Inflammatory macrophage treated with lipopolysaccharide for 4 hours (primary cell): ENCODE results near the gene KIR3DL2.
"Not testable (repeated sequence)": the region's sequence is repeated elsewhere in the genome, so short reads cannot be mapped to it uniquely, and the experiment has no call there.

Experiments
- DNase-seq: peaks from one replicate; pipeline ENCODE4 v3.0.0-alpha.2; 2020

KIR3DL2 gene

DNA sequence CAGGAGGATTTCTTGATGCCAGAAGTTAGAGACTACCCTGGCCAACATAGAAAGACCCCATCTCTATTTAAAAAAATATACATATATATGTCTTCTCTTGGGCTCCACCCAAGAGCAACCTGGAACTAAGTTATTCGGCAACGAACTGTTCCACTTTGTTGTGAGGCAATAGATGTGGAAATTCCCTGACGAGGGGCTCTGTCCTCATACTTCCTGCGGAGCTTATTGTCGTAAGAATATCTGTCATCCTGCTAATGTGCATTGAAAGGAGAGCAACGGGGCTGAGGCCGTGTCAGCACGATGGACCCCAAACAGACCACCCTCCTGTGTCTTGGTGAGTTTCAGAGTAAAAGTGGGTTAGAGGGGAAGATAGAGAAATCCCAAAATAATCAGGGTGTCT, 23.7 kb downstream of the KIR3DL2 start, which contains the start of gene FCAR:
FCAR (plus strand) TSS at position 246 of the 400 bp plus-strand sequence; CDS start at position 301, 55 bp downstream.
- peak; percentile 96 for DNase-seq

GRCh38 chr19:54875506-54875905, 25.3 kb downstream of the KIR3DL2 start:
- DNase-seq, result peak; percentile 81

DNA sequence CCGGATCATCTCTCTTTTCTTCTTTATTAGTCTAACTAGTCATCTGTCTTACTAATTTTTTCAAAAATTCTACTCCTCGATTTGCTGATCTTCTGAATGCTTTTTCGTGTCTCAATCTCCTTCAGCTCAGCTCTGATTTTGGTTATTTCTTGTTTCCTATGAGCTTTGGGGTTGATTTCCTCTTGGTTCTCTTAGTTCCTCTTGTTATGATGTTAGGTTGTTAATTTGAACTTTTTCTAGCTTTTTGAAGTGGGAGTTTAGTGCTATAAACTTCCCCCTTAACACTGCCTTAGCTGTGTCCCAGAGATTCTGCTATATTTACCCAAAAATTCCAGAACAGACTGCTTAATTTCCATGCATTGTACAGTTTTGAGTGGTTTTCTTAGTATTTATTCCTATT, 27.2 kb downstream of the KIR3DL2 start:
- DNase-seq, result peak; percentile 77

GRCh38 chr19:54881884-54882283, 31.6 kb downstream of the KIR3DL2 start:
- DNase-seq, result no peak

- peak; percentile 82 for DNase-seq
These were observed 32.5 kb downstream of the KIR3DL2 start for GRCh38 chr19:54882758-54883157.

- DNase-seq, result no peak
These were observed 33.0 kb downstream of the KIR3DL2 start for GRCh38 chr19:54883228-54883627.

GRCh38 chr19:54888239-54888638, 38.0 kb downstream of the KIR3DL2 start:
- peak; percentile 26 for DNase-seq

DNA sequence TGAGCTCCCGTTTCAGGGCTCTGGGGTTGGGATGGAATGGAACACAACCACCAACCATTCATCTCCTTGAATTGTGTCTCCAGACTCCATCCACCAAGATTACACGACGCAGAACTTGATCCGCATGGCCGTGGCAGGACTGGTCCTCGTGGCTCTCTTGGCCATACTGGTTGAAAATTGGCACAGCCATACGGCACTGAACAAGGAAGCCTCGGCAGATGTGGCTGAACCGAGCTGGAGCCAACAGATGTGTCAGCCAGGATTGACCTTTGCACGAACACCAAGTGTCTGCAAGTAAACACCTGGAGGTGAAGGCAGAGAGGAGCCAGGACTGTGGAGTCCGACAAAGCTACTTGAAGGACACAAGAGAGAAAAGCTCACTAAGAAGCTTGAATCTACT, 39.3 kb downstream of the KIR3DL2 start:
- no peak for DNase-seq

- DNase-seq, result no peak
These were observed 43.2 kb downstream of the KIR3DL2 start for GRCh38 chr19:54893406-54893805.

GRCh38 chr19:54894106-54894505, 43.9 kb downstream of the KIR3DL2 start:
- DNase-seq, result not testable (repeated sequence)

DNA sequence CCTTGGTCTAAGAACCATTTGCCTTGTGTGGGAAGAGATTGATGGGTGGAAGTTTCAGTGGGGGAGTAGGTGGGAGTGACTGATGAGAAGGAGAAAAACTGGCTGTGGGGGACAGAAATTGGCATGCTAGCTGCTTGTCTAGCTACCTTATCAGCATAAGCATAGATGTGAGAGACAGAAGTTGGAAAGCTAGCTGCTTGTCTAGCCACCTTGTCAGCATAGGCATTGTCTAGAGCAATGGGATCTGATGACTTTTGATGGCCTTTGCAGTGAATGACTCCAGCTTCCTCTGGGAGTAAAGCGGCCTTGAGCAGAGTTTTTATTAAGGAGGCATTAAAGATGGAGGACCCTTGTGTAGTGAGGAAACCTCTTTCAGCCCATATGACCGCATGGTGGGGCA, 45.8 kb downstream of the KIR3DL2 start:
- no peak for DNase-seq

DNA sequence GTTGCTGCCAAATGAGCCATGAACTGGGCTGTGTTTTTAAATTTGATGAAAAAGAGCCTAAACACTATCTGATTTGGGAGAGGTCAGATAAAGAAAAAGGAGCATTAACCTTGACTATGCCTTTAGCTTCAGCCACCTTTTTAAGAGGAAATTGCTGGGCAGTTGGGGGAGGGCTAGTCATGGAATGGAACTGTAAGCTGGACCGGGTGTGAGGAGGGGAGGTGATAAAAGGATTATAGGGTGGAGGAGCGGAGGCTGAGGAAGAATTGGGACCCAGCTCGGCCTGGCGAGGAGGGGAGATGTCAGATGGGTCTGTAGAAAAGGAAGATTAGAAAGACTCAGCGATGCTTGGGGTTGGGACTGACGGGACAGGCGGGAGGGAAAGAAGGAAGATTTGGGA, 48.4 kb downstream of the KIR3DL2 start:
- not testable (repeated sequence) for DNase-seq

DNA sequence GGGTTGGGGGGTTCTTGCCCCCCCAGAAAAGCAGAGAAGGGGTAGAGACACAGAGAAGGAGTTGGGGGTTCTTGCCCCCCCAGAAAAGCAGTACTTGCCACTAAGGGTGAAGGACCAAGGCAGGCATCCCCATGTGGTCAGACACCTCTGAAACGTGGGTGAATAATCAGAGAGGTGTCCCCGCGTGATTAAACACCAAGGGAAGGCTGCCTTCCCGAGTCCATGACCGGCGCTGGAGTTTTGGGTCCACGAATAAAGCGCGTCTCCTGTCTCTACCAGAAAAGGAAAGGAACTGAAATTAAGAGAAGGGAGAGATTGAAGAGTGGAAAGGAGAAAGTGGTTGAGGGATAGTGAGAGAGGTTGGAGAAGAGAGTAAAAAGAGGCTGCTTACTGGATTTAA, 49.4 kb downstream of the KIR3DL2 start:
- DNase-seq, result not testable (repeated sequence)

DNA sequence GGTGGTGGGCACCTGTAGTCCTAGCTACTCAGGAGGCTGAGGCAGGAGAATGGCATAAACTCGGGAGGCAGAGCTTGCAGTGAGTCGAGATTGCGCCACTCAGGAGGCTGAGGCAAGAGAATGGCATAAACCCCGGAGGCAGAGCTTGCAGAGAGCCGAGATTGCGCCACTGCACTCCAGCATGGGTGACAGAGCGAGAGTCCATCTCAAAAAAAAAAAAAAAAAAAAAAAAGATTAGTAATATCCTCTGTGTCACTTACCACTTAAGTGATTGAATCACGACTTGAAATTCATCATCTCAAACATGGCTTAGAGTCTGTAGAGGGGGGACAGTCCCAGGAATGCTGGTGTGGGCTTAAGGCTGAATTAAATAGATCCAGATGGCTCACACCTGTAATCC, 50.9 kb downstream of the KIR3DL2 start:
- peak; percentile 94 for DNase-seq

- peak; percentile 61 for DNase-seq
These were observed 51.8 kb downstream of the KIR3DL2 start for GRCh38 chr19:54902061-54902460.

- no peak for DNase-seq
These were observed 53.1 kb downstream of the KIR3DL2 start for GRCh38 chr19:54903303-54903702.

- not testable (repeated sequence) for DNase-seq
These were observed 54.0 kb downstream of the KIR3DL2 start for GRCh38 chr19:54904261-54904660.

DNA sequence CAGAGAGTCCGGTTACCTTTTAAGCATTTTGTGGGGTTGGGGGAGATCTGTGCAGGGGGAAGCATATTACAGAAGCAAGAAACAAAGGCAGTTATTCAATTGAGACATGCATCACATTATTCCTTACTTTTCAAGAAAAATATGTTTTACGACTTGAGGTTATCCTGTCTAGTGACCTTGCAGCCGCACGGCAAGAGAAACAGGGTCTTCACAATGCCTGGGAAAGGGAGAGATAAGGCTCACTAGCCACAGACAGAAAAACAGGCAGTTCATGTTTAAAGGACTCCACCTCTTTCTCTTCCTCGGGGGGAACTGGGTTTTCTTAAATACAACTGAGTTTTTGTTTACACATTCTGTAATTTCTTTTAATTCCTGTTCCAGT, 55.2 kb downstream of the KIR3DL2 start:
- no peak for DNase-seq

DNA sequence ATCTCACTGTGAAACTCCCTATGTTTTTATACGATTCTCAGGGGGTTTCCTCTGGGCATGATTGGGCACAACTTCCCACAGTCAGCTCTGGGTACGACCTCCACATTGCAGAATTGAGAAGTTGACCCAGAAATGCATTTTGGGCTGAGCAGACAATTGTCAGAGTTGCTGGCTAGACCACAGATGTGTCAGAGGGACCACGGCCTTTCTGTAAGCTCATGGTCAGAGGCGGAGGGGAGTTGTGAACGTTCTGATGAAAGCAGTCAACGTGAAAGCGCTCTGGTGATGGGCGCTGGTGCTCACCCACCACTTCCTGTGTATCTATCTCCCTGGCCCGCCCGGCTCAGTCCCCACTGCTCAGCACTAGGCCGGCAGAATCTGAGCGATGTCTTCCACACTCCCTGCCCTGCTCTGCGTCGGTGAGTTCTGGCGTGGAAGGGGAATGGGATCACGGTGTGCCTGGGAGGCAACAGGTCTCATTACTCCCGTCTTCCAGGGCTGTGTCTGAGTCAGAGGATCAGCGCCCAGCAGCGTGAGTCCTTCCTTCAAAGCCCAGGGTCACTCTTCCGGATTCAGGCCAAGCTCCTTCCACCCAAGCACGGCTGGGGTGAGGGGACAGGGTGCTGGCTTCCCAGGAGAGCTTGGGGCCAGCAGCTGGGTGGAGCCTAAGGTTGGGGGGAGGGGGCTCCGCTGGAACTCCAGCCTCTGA, 55.7 kb downstream of the KIR3DL2 start, which contains the start of gene NCR1:
NCR1 (plus strand) TSS at position 346 of the 709 bp plus-strand sequence; CDS start at position 386, 40 bp downstream.
- peak; percentile 88 for DNase-seq

GRCh38 chr19:54906819-54907218, 56.6 kb downstream of the KIR3DL2 start:
- DNase-seq, result no peak

DNA sequence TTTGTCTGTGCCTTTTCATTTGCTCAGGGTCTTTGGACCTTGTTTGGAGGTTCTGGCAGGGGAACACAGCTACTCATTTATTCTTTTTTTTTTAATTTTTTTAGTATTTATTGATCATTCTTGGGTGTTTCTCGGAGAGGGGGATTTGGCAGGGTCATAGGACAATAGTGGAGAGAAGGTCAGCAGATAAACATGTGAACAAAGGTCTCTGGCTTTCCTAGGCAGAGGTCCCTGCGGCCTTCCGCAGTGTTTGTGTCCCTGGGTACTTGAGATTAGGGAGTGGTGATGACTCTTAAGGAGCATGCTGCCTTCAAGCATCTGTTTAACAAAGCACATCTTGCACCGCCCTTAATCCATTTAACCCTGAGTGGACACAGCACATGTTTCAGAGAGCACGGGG, 57.7 kb downstream of the KIR3DL2 start:
- not testable (repeated sequence) for DNase-seq
